SU-DHL-6 (cell line): ENCODE results near the gene FAM171A1.

ENCODE experiments used
- CTCF ChIP-seq: fragments of 200-600 bp; sonication (generic); IDR thresholded peaks from one replicate; pipeline ENCODE4 v1.5.1; 2017; ENCODE audit warnings: antibody characterized with exemption, mild to moderate bottlenecking, low read length, moderate library complexity; ENCODE audit not compliant: insufficient read depth, poor library complexity, severe bottlenecking
- EZH2phosphoT487 ChIP-seq: fragments of 200-600 bp; sonication (generic), shearing (Covaris generic); conservative IDR thresholded peaks from 2 replicates; pipeline ENCODE4 v1.6.1; 2018; ENCODE audit warnings: mild to moderate bottlenecking, antibody characterized with exemption, low read length, moderate library complexity, mixed read lengths

DNA sequence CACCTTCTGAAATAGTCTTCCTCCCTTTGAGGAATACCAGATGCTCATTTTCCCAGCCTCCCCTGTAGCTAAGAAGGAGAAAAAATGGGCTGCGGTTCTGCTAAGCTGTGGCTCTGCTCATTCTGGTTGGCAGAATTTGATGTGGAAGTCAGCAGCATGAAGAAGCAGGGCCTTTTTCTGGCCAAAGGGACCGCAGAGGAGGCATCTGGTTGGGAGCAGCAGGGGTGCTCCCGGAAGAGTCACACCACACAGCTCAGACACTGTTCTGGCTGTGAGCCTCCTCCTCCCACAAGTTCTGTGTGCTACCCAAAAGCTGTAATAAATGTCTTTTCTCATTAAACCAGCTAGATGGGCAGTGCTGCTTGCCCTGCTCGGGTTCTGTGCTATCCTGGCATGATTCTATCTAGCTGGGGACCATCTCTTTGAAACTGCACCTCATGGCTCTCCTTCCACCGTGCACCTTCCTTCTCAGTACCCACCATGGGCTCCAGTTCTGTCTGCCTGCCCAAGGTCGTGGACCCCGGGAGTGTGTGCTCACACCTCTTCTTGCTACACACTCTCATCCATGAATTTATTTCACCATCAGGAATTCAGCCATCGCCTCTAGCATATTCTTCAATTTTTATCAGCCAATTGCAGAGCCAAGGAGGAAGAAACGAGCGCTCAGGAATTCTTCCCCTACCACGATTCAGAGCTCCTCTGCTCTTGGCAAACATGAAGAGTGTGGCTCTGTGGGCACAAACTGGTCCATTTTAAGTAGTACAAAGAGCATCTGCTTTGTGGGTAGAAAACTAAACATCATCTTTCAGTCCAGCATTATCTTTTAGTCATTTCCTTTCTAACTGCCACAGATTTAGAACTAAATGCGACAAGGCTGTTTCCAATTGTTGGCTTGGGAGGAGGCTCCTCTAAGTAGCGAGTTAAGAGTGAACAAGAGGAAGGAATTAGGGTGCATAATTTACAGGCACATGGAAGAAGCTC lies 76.9 kb downstream of the FAM171A1 start:
- TF ChIP-seq CTCF (no peak), EZH2phosphoT487 (no peak)
